HG03575 (cell line): ENCODE measurements around the gene STPG4.

Experiments
- ATAC-seq: cut with Tn5 transposase; IDR thresholded peaks from one replicate; pipeline ENCODE4 v1.9.1; 2021; ENCODE audit not compliant: unreplicated experiment, insufficient number of reproducible peaks, low FRiP score; ENCODE audit errors: extremely low read depth

Gene STPG4

DNA sequence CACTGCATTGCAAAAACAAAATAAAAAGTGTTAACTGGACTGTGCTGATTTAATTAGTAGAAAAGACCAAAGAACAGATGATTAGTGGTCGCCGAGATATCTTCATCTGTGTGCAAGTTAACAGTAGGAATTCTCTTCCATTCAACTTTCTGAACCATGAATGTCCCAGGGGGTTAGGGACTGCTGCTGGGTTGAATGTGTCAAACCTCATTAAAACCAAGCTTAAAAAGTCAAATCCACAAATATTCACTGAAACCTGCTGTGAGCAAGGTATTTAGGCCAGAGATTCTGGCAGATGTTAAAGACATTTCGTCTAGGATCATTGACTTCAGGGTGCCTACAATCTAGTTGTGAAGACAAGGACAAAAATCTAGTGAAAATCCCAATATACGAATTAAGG, 58.7 kb downstream of the STPG4 start:
- ATAC-seq = no peak

DNA sequence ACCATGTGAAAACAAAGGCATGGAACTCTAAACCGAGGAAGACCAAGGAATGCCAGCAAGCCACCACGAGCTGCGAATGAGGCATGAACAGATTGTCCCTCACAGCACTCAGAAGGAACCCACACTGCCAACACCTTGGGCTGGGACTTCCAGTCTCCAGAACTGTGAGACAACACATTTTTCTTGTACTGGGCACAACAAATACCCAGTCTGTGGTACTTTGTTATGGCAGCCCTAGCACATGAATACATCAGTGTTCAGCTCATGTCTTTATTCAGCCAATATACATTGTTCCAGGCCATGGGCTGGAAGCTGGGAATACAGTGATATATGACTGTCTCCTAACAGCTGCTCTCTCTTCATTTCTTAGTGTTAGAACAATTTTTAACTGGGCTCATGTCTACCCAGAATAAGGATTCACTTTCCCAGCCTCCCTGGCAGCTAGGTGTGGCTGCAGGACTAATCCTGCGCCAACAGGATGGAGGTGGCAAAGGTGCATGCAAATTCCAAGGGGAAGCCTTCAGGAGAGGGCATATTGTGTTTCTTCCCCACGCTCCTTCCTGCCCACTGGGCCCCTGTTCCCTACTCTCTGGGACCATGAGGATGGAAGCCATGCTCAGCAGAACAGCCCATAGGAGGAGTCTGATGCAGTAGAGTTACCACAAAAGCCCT, 59.6 kb downstream of the STPG4 start:
- ATAC-seq = no peak

DNA sequence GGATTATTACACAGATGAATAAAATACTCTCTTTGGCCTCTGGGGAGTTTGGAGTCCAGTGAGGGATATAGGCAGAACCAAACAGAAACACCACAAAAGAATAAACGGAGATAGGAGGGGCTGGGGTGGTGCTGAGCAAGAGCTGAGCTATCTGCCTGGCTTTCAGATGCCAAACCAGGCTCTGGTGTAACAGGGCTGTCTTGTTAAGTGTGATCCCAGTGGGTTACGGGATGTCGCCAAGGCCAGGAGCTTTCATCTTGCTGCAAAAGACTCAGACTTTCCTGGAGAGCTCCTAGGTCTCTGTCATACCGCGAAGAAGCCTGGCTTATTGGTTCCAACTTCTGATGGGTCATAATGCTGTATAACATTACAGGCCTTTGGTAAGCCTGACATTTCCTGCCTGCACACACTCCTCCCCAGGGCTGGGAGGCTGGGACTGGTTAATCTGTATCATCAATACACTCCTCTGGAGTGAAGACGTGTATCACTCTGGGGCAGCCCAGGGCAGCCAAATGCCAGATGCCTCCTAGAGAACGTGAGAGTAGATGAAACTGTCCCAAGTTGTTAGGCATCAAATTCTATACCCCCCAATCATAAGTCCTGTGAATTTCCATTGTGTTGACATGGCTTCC, 60.5 kb downstream of the STPG4 start:
- ATAC-seq = no peak

DNA sequence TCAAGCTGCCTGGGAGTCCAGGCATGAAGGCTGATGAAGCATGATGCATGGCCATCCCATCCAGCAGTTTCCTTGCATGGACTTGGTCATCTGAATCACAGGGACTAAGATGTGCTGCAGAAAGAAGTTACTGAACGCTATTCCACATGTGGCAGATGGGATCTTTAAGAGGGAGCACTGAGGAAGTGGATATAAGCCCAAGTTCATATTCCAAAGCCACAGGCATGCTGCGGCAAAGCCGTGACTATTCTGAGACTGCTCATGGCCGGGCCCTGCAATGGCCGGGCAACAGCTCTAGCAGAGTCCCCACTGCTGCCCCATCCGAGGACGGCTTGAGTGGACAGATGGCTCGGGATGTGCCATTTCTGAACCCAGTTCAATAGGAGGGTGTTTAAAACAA, 61.5 kb downstream of the STPG4 start:
- ATAC-seq = no peak

DNA sequence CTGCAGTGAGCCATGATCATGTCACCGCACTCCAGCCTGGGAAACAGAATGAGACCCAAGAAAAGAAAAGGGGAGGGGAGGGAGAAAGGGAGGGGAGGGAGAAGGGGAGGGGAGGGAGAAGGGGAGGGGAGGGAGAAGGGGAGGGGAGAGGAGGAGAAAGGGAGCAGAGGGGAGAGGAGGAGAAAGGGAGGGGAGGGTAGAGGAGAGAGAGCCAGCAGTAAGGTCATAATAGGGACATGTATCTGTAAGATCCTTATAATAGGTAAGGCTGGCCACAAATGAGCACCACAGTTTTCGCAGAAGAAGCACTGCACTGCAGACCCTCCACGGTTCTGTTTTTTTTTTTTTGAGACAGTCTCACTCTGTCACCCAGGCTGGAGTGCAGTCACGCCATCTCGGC, 62.6 kb downstream of the STPG4 start:
- no peak for ATAC-seq

DNA sequence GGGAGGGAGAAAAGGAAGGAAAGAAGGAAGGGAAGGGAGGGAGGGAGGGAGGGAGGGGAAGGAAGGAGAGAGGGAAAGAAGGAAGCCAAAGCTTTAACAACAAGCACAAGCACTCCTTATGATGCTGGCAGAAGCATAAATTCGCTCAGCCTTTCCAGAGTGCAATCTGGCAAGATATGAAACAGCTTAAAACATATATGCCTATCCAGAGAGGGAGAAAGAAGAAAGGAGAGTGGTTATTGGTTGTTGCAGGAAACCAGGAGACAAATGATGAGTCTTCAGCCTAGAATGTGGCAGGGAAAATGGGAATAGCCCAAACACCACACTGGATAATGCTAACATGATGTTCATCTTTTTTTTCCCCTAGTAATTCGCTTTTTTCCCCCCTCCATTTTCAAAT, 64.0 kb downstream of the STPG4 start:
- ATAC-seq = no peak

DNA sequence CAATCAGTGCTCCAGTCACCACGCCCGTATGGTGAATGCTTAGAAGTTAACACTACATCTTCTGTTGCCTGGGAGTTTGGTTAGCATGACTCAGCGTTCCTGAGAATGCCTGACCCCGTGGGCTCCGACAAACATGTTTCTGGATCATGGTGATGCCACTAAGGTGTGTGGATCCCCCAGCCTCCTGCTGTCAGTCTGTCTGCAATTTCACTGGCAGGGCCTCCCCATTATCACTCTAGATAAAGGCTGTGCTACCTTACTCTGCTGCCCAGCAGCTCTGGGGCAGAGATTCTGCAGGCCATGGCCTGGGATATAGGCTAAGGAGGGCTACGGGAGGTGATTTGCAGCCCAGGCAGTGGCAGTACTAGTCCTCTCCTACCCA, 66.0 kb downstream of the STPG4 start:
- ATAC-seq = no peak

DNA sequence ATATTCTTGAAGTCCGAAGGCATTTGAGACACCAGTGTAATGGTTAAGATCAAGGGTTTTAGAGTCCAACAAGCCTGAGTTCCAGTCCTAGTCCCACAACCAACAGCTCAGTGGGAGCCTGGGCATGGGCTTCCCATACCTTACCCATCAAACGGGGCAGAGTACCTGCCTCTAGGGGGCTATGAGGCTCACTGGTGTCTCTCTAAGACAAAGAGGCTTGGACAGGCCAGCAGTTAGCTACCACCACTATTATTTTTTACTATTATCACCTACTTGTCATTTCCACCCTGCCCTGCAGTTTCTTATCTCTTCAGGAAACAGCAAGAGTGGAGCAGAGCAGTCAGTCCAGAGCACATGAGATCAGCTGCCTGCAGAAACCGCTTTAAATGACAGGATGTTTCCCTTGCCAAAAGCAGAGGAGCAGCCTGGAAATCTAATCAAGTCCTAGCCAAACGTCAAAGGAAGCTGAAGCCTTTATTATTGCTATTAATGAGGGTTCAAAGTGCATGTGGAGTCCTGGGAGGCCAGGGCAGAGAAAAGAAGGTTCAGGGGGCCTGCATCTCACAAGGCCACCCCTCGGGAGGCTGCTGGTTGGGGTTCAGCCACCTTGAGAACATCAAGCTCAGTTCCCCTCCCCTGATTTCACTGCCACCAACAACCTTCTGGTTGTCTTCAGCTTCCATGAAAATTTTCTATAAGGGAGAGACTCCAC, 66.6 kb downstream of the STPG4 start:
- no peak for ATAC-seq

DNA sequence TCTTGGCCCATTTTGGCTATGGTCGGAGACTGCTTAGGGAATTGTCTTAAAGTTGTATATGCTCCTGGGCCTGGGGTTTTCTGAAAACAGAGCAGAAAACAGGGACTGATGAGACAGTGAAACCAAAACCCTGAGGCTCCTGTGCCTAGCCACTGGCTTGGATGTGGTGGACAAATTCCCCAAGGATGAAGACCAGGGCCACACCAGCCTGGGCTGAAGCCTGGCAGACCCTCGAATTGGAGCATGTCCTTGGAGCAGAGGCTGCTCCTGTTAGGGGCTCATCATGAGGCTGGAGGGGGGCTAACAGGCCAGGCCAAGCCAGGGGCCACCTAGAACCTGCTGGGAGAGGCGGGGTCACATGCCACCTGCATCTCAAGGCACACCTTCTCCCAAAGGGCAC, 68.1 kb downstream of the STPG4 start:
- ATAC-seq = no peak

DNA sequence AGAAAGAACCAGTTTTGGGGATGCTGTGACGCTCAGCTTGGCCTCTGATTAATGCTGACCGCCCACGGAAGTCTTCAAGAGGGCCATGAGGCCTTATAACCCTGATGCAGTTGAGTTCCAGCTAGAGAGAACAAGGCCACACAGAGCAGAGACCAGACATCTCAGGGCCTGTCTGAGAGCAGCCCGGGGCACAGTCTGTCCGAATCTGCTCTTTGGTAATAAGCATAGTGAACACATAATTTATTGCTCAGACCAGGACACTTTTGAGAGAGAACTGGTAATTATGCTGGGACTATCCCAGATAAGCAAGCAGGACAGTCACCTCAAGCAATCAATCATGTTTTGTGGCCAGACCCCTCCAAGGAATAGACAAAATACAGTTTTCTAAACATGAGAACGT, 68.5 kb downstream of the STPG4 start:
- ATAC-seq = no peak

DNA sequence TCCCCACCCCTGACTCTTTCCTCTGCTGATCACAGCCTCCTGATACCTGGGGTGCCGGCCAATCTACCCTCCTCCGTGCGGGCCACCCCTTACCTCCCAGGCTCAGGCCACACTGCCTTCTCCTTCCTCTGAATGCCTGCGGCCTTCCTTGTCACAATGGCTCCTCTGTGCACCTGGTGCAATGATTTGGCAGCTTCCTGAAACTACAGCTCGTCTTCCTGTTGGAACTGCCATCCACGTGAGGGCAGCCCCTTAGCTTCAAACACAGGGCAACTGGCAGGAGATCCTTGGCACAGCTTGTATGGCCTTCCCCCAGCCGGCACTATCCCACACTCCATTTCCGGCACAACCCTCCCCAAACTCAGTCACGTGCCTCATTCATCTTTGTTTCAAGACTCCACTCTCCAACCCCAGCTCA, 69.0 kb downstream of the STPG4 start:
- ATAC-seq = no peak

DNA sequence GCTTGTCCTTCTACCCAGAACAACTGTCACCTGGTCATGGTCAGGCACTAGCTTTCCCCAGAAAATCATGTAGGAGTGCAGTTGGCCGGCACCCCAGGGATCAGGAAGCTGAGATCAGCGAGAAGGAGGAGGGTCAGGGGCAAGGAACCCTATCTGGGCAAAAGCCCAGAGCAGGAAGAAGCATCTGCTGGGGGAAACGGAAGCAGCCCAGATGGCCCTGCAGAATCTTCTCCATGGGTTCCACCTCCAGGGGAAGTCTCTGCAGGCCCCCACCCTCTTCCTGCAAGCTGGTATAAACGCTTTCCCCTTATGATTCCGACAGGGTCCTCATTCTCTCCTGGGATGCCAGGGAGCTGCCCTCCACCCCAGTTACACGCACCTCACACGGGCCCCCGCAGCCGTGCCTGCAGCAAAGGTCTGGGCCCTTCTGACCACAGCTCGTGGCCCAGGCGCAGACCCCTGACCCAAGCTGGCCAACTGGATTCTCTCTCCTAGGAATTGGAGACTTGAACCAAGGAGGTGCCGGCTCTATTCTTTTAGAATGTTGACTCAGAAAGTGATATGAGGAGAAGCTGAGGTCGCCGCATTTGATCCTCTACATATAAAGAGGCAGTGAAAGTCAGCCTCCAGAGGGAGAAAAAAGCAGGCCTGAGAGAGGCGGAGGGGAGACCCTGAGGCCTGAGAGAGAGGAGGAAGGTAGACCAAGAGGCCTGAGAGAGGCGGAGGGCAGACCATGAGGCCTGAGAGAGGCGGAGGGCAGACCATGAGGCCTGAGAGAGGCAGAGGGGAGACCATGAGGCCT, 71.0 kb downstream of the STPG4 start:
- no peak for ATAC-seq

DNA sequence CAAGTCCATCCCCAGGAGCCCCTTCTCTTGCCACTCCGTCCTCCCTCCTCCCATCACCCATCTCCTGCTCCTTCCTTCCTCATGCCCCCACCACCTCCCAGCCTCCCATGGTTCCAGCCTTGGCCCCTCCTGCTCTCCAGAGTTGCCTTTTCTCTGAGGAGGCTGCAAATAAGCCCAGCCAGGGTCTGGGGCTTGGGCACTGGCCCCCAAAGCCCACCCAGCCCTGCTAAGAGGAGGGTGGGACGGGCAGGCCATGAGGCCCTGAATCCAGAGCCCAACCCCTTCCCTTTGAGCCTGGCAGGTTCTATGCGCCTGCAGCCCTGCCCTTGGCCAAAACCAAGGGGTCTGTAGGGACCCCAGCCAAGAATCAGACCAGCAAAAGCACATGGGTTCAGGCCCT, 71.6 kb downstream of the STPG4 start:
- no peak for ATAC-seq

DNA sequence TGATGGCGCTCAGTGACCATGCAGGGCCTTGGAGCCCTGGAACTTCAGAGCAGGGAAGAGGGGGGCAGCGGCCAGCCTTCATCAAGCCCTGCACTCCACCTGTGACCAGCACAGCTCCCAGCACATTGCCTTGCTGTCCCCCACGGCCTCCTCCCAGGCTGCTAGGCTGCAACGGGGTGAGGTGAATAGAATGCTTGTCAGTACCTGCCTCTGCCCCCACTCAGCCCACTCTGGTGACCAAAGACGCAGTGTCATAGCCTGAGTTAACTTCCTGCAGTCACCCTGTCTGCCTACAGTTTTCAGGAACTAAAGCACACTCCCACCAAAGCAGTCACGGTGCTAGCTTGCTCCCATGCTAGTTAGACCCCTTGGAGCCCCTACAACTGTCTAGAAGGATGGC, 72.1 kb downstream of the STPG4 start:
- ATAC-seq = no peak

DNA sequence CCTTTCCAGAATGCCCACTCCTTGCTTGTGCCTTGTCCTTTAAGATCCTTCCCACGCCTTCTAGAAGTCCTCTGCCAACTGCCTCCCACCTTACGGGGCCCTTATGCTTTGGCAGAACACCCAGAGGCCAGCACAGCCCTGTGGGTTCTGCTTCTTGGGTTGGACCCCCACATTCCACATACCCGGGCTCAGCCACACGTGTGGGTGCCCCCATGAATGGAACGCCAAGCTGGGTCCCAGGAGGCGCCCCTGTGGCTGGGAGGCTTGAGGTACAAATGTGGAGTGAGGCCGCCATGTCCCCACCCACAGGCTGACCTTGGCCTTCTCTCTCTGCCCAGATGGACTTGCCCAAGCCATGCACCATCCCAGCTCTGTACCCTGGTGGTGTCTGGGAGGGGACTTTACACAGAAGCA, 74.2 kb downstream of the STPG4 start:
- ATAC-seq = no peak

DNA sequence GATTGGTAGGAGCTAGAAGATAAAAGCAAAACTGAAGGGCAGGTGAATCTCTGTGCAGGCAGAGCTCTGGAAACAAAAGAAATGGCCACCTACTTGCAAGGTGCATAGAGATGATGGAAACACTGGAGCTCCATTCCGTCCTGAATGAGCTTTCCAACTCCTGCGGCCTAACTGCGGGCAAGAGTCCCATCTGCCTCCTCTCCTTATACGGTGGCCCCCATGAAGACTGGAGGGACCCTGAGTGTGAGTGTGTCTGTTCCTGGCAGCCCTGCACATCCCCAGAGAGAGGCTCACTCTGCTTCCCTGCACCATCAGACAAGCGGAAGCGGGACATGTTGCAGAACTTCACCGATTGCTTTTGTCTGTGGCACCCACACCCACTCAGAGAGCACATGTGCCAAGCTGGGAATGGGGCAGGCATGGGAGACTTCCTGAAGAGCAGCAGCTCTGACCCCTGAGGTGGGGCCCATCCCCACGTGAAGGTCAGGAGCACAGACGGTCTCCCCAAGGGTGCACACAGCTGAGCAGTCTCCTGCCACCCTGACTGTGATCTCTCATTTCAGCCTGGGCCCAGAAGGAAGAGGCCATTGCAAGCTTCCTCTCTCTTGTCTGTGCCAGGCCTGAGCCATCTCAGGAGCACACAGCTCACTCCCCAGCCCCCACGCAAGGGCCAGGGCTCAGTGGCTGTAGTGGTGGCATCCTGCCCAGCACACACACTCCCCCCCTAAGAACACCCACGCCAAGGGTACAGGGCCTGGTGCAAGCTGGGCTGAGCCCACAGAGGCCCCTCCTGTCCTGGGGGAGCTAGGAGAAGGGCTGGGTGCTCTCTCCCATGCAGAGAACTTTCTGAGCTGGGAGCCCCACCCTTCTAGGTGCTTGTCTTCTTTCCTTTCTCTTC, 75.3 kb downstream of the STPG4 start:
- no peak for ATAC-seq

DNA sequence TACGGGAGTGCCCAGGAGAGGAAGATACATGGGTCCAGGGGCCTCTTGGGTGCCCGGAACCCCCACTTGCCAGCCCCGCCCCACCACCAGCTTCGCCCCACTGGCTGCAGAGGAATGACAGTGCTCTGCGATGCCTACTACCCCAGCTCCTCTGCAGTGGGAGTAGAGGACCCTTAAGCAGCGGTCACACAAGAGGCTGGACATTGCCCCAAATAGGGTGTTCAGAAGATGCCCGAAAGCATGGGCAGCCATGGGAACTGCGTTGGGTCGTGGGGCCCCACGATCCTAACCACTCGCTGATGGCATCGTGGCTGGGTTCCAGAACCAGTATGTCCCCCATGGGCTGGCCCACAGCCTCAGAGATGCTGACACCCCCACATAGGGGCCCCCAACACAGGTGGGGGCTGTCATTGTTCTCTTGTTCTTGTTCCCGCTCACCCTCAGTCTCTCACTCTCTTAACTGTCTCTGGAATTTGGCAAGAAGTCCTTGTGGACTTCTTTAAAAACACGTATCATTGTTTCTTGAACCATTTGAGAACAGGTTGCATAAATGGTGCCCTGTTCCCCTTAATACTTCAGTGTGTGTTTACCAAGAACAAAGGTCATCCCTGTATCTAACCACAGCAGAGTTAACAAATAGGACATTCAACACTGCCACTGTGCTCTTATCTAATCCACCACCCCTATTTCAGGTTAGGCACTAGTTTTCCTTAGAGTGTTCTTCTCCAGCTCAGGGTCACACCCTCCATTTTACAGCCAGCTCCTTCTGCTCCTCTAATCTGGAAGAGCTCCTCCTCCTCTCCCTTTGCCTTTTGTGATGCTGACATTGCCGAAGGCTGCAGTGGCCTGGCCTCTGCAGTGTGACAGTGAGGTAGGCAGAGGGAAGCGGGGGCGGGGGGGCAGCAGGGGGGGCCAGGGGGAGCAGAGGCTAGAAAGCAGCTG, 76.3 kb downstream of the STPG4 start:
- ATAC-seq = no peak
